Suprapubic skin (tissue), 4 donors: ENCODE results near the gene PDGFRB.

Experiments used
- CTCF ChIP-seq, 2 donors: fragments of 200-600 bp in 1 of 2; fragments of 450-650 bp in 1 of 2; sonication (generic) in 1 of 2; IDR thresholded peaks; one replicate each; pipeline ENCODE4 v1.5.1; 2016 to 2019; ENCODE audit warnings: antibody characterized with exemption in 2 of 2, mild to moderate bottlenecking in 1 of 2, moderate library complexity in 1 of 2
- POLR2A ChIP-seq, 2 donors: fragments of 450-650 bp; IDR thresholded peaks; one replicate each; pipeline ENCODE4 v1.6.1; 2017; ENCODE audit warnings: antibody characterized with exemption in 2 of 2, mild to moderate bottlenecking in 2 of 2, moderate library complexity in 2 of 2
- POLR2AphosphoS5 ChIP-seq, 3 donors: sonication (generic); formaldehyde crosslinking; IDR thresholded peaks; one replicate each; pipeline ENCODE4 v1.6.1; 2017; ENCODE audit warnings: antibody characterized with exemption in 3 of 3

- TF ChIP-seq POLR2A (IDR thresholded peaks at IDR 0.05) = no peak
- TF ChIP-seq POLR2AphosphoS5 (IDR thresholded peaks at IDR 0.05) = no peak
- TF ChIP-seq CTCF (IDR thresholded peaks at IDR 0.05) = no peak
These were observed 25.1 kb downstream of the PDGFRB start for GRCh38 chr5:150130493-150130922.
